Stomach smooth muscle (tissue), 2 donors: ENCODE measurements around the gene ATG7.

Source experiments
- H3K27ac ChIP-seq: one replicate; pipeline ENCODE4 v1.7.0; 2013; ENCODE audit warnings: mild to moderate bottlenecking, low read length, inconsistent platforms
- H3K27me3 ChIP-seq, 2 donors: one replicate each; pipeline ENCODE4 v1.7.0; 2013; ENCODE audit warnings: low read length in 2 of 2; ENCODE audit not compliant: insufficient read depth in 2 of 2, control insufficient read depth in 1 of 2
- H3K36me3 ChIP-seq, 2 donors: one replicate each; pipeline ENCODE4 v1.7.0; 2013; ENCODE audit warnings: low read length in 2 of 2; ENCODE audit not compliant: control insufficient read depth in 2 of 2, insufficient read depth in 2 of 2
- H3K4me1 ChIP-seq: one replicate; pipeline ENCODE4 v1.7.0; 2013; ENCODE audit warnings: low read length; ENCODE audit not compliant: control insufficient read depth, insufficient read depth
- H3K4me3 ChIP-seq, 2 donors: one replicate each; pipeline ENCODE4 v1.7.0; 2013; ENCODE audit warnings: low read length in 2 of 2
- H3K9ac ChIP-seq, 2 donors: one replicate each; pipeline ENCODE4 v1.7.0; 2013; ENCODE audit warnings: low read length in 2 of 2, mild to moderate bottlenecking in 1 of 2
- H3K9me3 ChIP-seq, 2 donors: one replicate each; pipeline ENCODE4 v1.7.0; 2013; ENCODE audit warnings: low read length in 2 of 2; ENCODE audit not compliant: control insufficient read depth in 2 of 2
- donor health status: healthy.
- donor health status: Pancreatic carcinoma.

Gene ATG7

DNA sequence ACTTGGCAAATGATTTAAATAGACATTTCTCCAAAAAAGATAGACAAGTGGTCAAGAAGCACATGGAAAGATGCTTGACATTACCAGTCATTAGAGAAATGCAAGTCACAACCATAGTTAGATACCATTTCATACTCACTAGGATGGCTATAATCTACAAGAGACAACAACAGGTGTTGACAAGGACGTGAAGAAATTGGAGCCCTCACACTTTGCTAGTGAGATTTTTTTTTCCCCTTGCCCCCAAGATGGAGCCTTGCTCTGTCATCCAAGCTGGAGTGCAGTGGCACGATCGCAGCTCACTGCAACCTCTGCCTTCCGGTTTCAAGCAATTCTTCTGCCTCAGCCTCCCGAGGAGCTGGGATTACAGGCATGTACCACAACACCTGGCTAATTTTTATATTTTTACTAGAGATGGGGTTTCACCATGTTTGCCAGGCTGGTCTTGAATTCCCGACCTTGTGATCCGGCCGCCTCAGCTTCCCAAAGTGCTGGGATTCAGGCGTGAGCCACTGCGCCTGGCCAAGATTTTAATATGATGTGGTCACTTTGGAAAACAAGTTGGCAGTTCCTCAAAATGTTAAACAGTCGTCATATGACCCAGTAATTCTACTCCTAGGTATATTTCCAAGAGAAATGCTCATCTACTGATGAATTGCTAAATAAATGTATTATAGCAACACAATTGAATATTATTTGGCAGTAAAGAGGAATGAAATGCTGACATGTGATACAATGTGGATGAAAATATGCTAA is 103.3 kb downstream of the ATG7 start:
- Histone ChIP-seq H3K27me3 (no peaks in the 10 kb centered on the region), H3K4me1 (peaks cover 2% of the 10 kb centered on the region), H3K4me3 (no peak overlapping the region), H3K9me3 (no peaks in the 10 kb centered on the region), H3K27ac (no peak overlapping the region), H3K9ac (no peak overlapping the region), H3K36me3 (peaks cover 0 to 7% of the 10 kb centered on the region in 2 donors)

DNA sequence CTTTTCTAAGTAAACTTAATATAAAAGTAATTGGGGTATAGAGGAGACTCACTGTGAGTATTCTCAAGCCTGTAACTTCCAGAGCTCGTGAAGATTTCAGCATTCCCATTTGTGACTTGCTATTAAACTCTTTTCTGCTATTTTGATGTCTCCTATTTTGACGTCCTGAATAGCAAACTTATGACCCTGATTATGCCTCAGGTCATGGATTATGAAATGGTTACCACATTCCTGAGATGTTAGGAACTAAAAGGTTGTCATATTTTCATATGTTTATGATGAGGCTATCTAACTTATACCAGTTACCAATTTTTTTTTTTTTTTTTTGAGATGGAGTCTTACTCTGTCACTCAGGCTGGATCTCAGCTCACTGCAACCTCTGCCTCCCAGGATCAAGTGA is 105.5 kb downstream of the ATG7 start:
- Histone ChIP-seq H3K27ac (no peak overlapping the region), H3K36me3 (no peaks in the 10 kb centered on the region), H3K4me3 (no peak overlapping the region), H3K27me3 (no peaks in the 10 kb centered on the region), H3K9me3 (no peaks in the 10 kb centered on the region), H3K9ac (no peak overlapping the region), H3K4me1 (no peaks in the 10 kb centered on the region)

DNA sequence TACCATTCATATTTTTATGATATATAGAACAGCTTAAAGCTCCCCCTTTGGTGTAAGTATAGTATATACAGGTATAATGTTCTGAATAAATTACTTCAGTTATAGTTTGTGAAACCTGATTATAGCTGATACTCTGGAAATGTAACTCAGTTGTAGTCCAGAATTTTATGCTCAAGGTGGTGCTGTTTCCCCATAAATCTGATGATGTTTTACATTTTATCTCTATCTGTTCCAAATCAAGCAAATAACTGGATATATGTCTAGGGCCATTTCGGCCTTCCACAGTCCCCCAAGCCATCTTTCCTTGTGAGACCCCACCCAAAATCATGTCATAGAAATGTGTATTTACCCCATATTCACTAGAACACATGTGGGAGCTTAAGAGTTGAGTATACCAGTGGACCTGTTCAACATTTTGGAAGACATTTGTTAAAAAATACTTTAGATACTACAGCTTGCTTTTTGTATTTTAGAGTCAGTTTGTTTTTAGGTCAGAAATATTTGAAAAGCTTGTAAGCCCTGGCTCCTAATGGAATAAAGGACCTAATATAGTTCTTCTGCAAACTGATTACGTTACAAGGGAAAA is 107.1 kb downstream of the ATG7 start:
- no peak overlapping the region for H3K27ac ChIP-seq
- H3K4me3 ChIP-seq: peak overlapping the region in 1 of 2 donors; percentile 9
- H3K9me3 ChIP-seq: no peaks in the 10 kb centered on the region
- no peaks in the 10 kb centered on the region for H3K4me1 ChIP-seq
- no peaks in the 10 kb centered on the region for H3K27me3 ChIP-seq
- no peaks in the 10 kb centered on the region for H3K36me3 ChIP-seq
- H3K9ac ChIP-seq: no peak overlapping the region

DNA sequence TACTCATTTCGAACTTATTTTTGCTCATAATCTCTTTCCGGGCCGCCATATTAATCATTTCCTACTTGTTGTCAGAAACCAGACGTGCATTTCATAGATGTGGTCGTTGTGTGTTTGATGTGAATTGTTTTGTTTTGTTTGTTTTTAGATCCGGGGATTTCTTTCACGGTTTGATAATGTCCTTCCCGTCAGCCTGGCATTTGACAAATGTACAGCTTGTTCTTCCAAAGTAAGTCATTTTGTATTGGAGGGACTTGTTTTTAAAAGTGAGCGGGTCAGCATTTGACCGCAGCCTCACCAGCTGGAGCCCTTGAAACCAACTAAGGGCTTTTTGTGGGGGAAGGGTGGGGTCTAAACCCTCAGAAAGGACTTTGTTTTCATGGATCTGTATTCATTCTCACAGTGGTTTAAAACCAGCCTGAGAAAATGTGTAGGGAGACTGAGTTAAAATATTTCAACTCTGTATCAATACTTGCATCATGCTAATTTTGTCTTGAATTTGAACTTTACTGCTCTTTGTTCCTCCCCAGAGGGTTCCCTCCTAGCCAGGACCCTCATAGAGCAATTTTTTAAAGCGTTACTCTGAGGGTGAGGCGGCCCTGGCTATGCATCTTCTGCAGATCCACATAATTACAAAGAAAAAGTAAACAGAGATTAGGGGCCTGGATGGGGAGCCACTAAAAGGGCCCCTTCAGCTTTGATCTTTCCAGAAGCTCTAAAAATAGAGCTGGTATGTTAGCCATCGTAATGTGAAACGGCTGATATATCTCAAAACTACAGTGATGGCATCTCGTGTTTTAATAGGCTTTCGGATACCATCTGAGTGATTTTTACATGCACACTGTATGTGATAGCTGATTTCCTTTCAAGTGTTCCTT is 107.9 kb downstream of the ATG7 start:
- Histone ChIP-seq H3K4me1 (no peaks in the 10 kb centered on the region), H3K27ac (no peak overlapping the region), H3K27me3 (no peaks in the 10 kb centered on the region), H3K36me3 (no peaks in the 10 kb centered on the region), H3K4me3 (peak overlapping the region in 1 of 2 donors; percentile 1), H3K9ac (no peak overlapping the region), H3K9me3 (no peaks in the 10 kb centered on the region)

DNA sequence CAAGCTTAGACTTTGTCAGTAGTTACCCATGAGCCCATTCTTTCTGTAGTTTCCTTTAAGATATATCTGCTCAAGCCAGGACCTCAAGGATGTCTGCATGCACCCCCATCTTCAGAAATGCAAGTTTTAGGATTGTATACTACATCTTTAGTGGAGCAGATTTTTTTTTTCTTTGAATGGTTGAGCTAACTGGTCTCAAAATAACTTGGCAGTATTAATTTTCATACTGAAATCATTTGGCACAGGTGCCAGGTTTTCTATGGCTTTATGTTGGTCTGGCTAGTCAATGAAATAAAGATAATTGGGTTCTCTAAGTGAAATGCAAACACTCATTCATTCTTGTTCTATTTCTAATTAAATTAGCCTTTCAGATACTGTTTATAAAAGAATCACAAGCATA is 108.9 kb downstream of the ATG7 start:
- Histone ChIP-seq H3K4me3 (no peak overlapping the region), H3K4me1 (peaks cover 7% of the 10 kb centered on the region), H3K27me3 (no peaks in the 10 kb centered on the region), H3K27ac (no peak overlapping the region), H3K9me3 (no peaks in the 10 kb centered on the region), H3K9ac (no peak overlapping the region), H3K36me3 (no peaks in the 10 kb centered on the region)

DNA sequence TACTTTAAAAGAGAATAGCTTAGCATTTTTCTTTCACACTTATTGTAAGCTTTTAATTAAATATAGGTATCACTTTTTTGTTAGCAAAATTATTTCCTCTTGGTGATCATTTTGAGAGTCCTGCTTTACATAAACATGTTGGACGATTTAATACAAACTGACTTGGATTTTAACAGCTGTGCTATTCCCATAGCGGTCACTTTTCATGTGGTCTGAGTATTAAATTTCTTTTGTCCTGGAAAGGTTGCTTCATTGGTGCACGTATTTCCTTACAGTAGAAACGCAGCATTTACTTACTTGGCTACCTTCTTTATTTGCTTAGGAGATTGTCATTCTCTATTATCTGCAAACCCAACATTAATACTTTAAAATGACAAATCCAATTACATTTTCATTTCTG is 109.4 kb downstream of the ATG7 start:
- H3K4me1 ChIP-seq: peaks cover 7% of the 10 kb centered on the region
- no peaks in the 10 kb centered on the region for H3K9me3 ChIP-seq
- H3K9ac ChIP-seq: no peak overlapping the region
- no peak overlapping the region for H3K27ac ChIP-seq
- no peaks in the 10 kb centered on the region for H3K36me3 ChIP-seq
- H3K27me3 ChIP-seq: no peaks in the 10 kb centered on the region
- no peak overlapping the region for H3K4me3 ChIP-seq

DNA sequence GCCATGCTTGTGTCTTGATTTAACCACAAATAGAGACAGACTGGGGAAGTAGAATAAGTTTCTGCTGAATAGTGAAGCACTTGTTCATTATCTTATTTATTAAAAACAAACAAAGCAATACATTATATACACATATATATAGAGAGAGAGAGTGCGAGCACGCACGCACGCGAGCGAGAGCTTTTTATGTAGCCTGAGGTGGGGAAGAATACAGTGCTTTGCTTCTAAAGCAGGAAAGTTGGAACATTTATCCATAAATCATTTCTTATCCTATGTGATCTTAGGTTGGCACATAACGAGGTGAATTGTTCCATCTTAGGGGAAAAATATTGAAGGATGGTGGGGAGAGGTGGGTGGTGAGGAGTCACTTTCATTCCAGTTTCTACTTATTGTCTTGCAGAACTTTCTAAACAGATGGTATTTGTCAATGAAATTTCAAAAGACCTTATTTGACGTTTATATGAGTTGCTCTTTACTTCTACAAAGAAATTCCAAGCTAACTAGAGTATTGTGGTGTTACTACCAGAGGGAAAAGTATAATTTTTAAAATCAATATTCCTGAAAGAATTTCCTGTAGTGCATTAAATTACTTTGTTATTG is 110.0 kb downstream of the ATG7 start:
- Histone ChIP-seq H3K27me3 (no peaks in the 10 kb centered on the region), H3K4me3 (no peak overlapping the region), H3K9me3 (no peaks in the 10 kb centered on the region), H3K36me3 (no peaks in the 10 kb centered on the region), H3K9ac (no peak overlapping the region), H3K4me1 (peaks cover 14% of the 10 kb centered on the region), H3K27ac (no peak overlapping the region)

DNA sequence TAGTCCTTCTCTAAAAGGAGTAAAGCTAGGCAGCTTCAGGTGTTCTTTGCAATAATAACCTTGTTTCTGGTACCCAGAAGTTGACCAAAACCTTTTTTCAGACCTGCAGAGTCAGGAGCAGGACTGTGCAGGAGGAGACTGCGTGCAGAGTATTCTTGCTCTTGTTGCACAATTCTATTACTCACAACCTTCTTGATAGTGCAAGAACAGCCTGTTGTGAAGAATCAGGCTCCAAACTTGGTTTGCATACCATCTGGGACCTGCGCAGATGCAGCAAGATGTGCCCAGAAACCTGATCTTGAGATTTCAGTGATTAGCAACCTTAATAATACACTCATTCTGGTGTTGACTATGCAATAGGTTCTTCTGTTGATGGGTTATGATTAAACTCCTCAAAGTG is 111.9 kb downstream of the ATG7 start:
- no peaks in the 10 kb centered on the region for H3K36me3 ChIP-seq
- no peak overlapping the region for H3K27ac ChIP-seq

DNA sequence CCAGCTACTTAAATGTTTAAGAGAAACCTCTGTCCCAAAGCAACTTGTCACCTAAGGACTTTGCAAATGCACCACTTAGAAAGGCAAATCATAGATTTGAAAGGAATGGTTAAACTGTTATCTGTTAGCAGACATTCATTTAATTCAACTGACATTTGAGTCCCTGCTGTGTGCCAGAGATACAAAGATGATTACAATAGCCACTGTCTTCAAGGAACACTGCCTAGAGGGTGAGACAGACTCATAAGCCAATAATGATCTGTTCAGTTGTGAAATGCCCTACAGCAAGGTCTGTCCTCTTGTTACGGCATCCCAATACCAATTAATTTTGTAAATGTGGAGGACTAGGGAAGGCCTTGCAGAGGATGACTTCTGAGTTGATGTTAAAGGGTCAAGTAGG is 113.1 kb downstream of the ATG7 start:
- H3K27ac ChIP-seq: no peak overlapping the region
- H3K9me3 ChIP-seq: no peaks in the 10 kb centered on the region
- no peak overlapping the region for H3K4me3 ChIP-seq
- H3K9ac ChIP-seq: no peak overlapping the region
- H3K36me3 ChIP-seq: no peaks in the 10 kb centered on the region
- H3K27me3 ChIP-seq: no peaks in the 10 kb centered on the region
- peaks cover 14% of the 10 kb centered on the region for H3K4me1 ChIP-seq

More for the DNA sequence above, 111.9 kb downstream of the ATG7 start:
- Histone ChIP-seq H3K4me3 (no peak overlapping the region), H3K9ac (no peak overlapping the region), H3K9me3 (no peaks in the 10 kb centered on the region), H3K27me3 (no peaks in the 10 kb centered on the region), H3K4me1 (peaks cover 14% of the 10 kb centered on the region)

DNA sequence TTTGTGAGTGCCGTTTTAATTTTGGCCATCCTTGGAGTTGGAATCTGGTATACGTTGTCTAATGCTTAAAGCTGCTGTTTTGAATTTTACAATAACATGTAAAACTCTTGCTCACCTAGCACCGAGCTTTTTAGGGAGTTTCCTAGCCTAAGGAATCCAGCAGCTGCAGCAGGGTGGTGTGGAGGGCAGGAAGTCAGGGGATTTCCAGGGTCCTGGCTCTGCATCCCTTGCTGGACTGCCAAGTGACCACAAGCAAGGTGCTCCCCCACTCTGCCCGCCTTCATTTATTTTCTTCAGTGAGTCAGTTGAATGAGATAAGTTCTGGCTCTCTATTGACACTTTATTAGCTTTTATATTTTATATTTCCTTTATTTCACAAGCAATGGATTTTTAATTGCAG is 113.7 kb downstream of the ATG7 start:
- Histone ChIP-seq H3K27ac (no peak overlapping the region), H3K4me1 (peaks cover 14% of the 10 kb centered on the region)

More for the DNA sequence above, 113.7 kb downstream of the ATG7 start:
- H3K27me3 ChIP-seq: no peaks in the 10 kb centered on the region
- H3K36me3 ChIP-seq: no peaks in the 10 kb centered on the region
- no peaks in the 10 kb centered on the region for H3K9me3 ChIP-seq
- no peak overlapping the region for H3K9ac ChIP-seq
- no peak overlapping the region for H3K4me3 ChIP-seq
